Left lung (tissue), 10 donors: ENCODE measurements around the gene MAOB. TPM values are rescaled to one million over a fixed set of nuclear protein-coding genes. Genes with fewer than 3 reads are reported as not detected.

Source experiments
- ATAC-seq: fragments of 200-7000 bp; cut with Tn5 transposase; one replicate; pipeline ENCODE4 v1.9.1; 2020; ENCODE audit warnings: moderate library complexity
- DNase-seq, 4 donors: peaks; one replicate each; pipeline ENCODE4 v3.0.0-alpha.2; 2013 to 2020
- H3K27ac ChIP-seq, 2 donors: fragments of 200-600 bp; sonication (generic) in 1 of 2; one replicate each; pipeline versions ENCODE4 v1.5.0 to v1.8.0; 2020 to 2021
- H3K27me3 ChIP-seq, 2 donors: fragments of 200-600 bp; sonication (generic) in 1 of 2; one replicate each; pipeline versions ENCODE4 v1.5.0 to v1.8.0; 2020 to 2021
- H3K36me3 ChIP-seq, 2 donors: fragments of 200-600 bp; sonication (generic) in 1 of 2; one replicate each; pipeline versions ENCODE4 v1.5.0 to v1.8.0; 2020 to 2021
- H3K4me1 ChIP-seq, 2 donors: fragments of 200-600 bp; one replicate each; pipeline ENCODE4 v1.8.0; 2021
- H3K4me3 ChIP-seq, 2 donors: fragments of 200-600 bp; sonication (generic) in 1 of 2; one replicate each; pipeline versions ENCODE4 v1.5.0 to v1.8.0; 2020 to 2021; ENCODE audit warnings: mild to moderate bottlenecking in 1 of 2
- H3K9me3 ChIP-seq, 2 donors: fragments of 200-600 bp; sonication (generic) in 1 of 2; one replicate each; pipeline versions ENCODE4 v1.5.0 to v1.8.0; 2020 to 2021
- intact Hi-C, 2 donors: fragments of 100-400 bp; cut with DNase I; formaldehyde crosslinking; loops; one replicate each; pipeline versions ENCODE4 v1.11.2 to v1.14.2; 2022
- polyA plus RNA-seq, 6 donors: library from polyadenylated mRNA; unstranded; fragments of 120-200 nt; gene quantifications; one replicate each; pipeline ENCODE4 v1.2.1, GENCODE V29; 2013; ENCODE audit not compliant: insufficient read length in 6 of 6
- total RNA-seq, 2 donors: library from RNA; stranded (reverse); fragmentation: NEBNext Ultra II Directional; extraction: Animal tissue kit (Norgen Biotek cat#: 25700); gene quantifications; one replicate each; pipeline ENCODE4 v1.2.1, GENCODE V29; 2021
- TF ChIP-seq, protein P1 (sequence below), 2 donors: fragments of 200-600 bp; sonication (generic) in 1 of 2; IDR thresholded peaks; one replicate each; pipeline versions ENCODE4 v1.5.0 to v1.8.0; 2021; ENCODE audit warnings: antibody characterized with exemption in 2 of 2
- donor health status: DM: no; HTN: yes; CAD: no.
- donor health status: DM: no; HTN: no; CAD: no.

MAOB gene
- total and polyA plus RNA-seq, 8 donors = 8.8 to 20.6 (median 12.3) TPM

- no peak overlapping the region for H3K4me3 ChIP-seq
- intact Hi-C loops = no loop called here
- no peak overlapping the region for H3K27ac ChIP-seq
- peaks cover 0 to 10% of the 10 kb centered on the region in 2 donors for H3K27me3 ChIP-seq
- H3K36me3 ChIP-seq = no peaks in the 10 kb centered on the region
- H3K4me1 ChIP-seq = no peaks in the 10 kb centered on the region
- TF ChIP-seq, protein P1, sequence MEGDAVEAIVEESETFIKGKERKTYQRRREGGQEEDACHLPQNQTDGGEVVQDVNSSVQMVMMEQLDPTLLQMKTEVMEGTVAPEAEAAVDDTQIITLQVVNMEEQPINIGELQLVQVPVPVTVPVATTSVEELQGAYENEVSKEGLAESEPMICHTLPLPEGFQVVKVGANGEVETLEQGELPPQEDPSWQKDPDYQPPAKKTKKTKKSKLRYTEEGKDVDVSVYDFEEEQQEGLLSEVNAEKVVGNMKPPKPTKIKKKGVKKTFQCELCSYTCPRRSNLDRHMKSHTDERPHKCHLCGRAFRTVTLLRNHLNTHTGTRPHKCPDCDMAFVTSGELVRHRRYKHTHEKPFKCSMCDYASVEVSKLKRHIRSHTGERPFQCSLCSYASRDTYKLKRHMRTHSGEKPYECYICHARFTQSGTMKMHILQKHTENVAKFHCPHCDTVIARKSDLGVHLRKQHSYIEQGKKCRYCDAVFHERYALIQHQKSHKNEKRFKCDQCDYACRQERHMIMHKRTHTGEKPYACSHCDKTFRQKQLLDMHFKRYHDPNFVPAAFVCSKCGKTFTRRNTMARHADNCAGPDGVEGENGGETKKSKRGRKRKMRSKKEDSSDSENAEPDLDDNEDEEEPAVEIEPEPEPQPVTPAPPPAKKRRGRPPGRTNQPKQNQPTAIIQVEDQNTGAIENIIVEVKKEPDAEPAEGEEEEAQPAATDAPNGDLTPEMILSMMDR (IDR thresholded peaks at IDR 0.05) = no peak
- ATAC-seq = no peak
- H3K9me3 ChIP-seq = no peaks in the 10 kb centered on the region
- no peak for DNase-seq
Observed at GRCh38 chrX:43847352-43847751, 34.9 kb downstream of the MAOB start.

- Histone ChIP-seq H3K9me3 (no peaks in the 10 kb centered on the region), H3K4me1 (no peaks in the 10 kb centered on the region), H3K27ac (no peak overlapping the region), H3K4me3 (no peak overlapping the region), H3K27me3 (peaks cover 0 to 10% of the 10 kb centered on the region in 2 donors), H3K36me3 (no peaks in the 10 kb centered on the region)
- no peak for DNase-seq
- no peak for ATAC-seq
- intact Hi-C loops = no loop called here
- TF ChIP-seq, protein P1 (IDR thresholded peaks at IDR 0.05) = no peak
Observed at GRCh38 chrX:43846558-43846957, 35.7 kb downstream of the MAOB start.

DNA sequence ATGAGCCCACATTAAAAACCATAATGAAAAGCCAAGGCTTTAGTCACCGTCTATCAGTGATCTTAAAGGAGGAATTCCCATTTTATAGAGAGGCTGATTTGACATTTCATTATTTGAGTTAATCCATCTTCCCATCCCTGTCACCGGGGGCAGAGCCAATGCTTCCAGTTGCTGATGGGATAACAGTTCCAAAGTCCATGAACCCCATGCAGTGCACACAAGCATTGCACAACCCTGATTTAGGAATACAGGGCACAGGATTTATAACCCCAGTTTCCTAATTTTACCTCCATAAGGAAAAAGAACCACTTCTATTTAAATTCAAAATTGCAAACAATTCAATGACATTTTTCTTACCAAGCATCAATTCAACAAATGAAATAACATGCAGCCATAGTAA, 36.5 kb downstream of the MAOB start:
- ATAC-seq (no peak), DNase-seq (no peak)
- H3K27ac ChIP-seq = no peak overlapping the region
- H3K4me3 ChIP-seq = no peak overlapping the region
- H3K4me1 ChIP-seq = no peaks in the 10 kb centered on the region
- no peaks in the 10 kb centered on the region for H3K36me3 ChIP-seq
- no peaks in the 10 kb centered on the region for H3K9me3 ChIP-seq
- peaks cover 0 to 10% of the 10 kb centered on the region in 2 donors for H3K27me3 ChIP-seq
- TF ChIP-seq, protein P1 (IDR thresholded peaks at IDR 0.05) = no peak
- intact Hi-C loops = no loop called here

GRCh38 chrX:43840265-43840664, 42.0 kb downstream of the MAOB start:
- H3K9me3 ChIP-seq = no peaks in the 10 kb centered on the region
- no peak for ATAC-seq

DNA sequence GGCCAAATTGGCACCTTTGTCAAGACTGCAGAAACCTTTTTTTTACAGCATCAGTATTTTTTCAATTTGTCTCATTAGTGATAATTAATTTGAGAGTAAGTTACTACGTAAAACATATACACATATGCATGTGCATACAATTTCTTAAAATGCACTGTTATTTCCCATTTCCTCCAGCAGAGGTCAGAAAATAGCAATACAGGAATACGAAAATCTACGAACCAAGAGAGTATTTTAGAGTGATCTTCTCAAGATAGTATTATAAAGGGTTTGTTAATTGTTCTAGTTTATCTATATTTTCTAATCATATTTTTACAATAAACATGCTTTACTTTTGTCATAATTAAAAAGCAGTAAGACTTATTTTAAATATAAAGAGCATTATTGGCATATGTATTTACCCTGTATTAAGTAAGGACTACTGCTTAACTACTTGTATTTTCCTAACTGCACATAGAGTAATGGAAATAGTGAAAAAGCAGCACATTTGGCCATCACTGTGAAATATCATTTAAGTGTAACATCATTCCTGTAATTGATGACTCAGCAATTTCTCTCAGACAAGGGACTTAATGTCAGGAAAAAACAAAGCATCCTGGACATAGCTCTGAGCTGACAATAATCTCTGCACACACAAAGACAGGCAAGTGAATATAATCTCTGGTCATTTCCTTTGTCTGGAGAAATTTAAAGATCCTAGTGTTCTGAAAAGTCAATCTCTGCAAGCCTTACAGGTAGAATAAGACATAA, 45.6 kb downstream of the MAOB start:
- TF ChIP-seq, protein P1 (IDR thresholded peaks at IDR 0.05) = peak; percentile 22 to 69
- peak in 2 of 4 donors; percentile 12 to 16 for DNase-seq
- intact Hi-C loops = no loop called here
- Histone ChIP-seq H3K36me3 (no peaks in the 10 kb centered on the region), H3K27me3 (no peaks in the 10 kb centered on the region), H3K4me3 (no peak overlapping the region), H3K9me3 (no peaks in the 10 kb centered on the region), H3K4me1 (no peaks in the 10 kb centered on the region), H3K27ac (no peak overlapping the region)
- ATAC-seq = peak; percentile 67

More at GRCh38 chrX:43840265-43840664, 42.0 kb downstream of the MAOB start:
- Histone ChIP-seq H3K27me3 (no peaks in the 10 kb centered on the region), H3K36me3 (no peaks in the 10 kb centered on the region), H3K4me3 (no peak overlapping the region), H3K27ac (no peak overlapping the region), H3K4me1 (no peaks in the 10 kb centered on the region)
- DNase-seq = no peak
- TF ChIP-seq, protein P1 (IDR thresholded peaks at IDR 0.05) = no peak
- intact Hi-C loops = no loop called here
